Endothelial cell of umbilical vein (primary cell): ENCODE data around the gene RGR. TPM values are rescaled to one million over a fixed set of nuclear protein-coding genes. Genes with fewer than 3 reads are reported as not detected.
"Not testable (repeated sequence)": the region's sequence is repeated elsewhere in the genome, so short reads cannot be mapped to it uniquely, and the experiment has no call there.

ENCODE experiments used
- BruUV-seq: library from RNA; stranded (reverse); fragments of 400-500 nt; replicated peaks from 2 replicates; lab custom pipeline; 2021; lab: Mats Ljungman, UMichigan
- CTCF ChIA-PET: fragments of 300-600, 350-600 bp; sonication (Branson Sonifier 250); formaldehyde crosslinking; loops from one replicate; lab custom pipeline; 2021; ENCODE audit warnings: antibody characterized with exemption, inconsistent platforms; lab: Charles Lee
- POLR2A ChIA-PET: fragments of 300-600, 350-600 bp; sonication (Branson Sonifier 250); formaldehyde crosslinking; loops from one replicate; lab custom pipeline; 2021; ENCODE audit warnings: antibody characterized with exemption, inconsistent platforms; lab: Charles Lee
- DNase-seq: peaks from one replicate; pipeline ENCODE4 v3.0.0-alpha.2; 2011; ENCODE audit warnings: low read depth, low spot score
- FAIRE-seq: peaks from 2 replicates; lab custom pipeline; 2011; peaks lifted over from hg19 to GRCh38; lab: Jason Lieb, UNC
- H2AFZ ChIP-seq: 2 replicates; pipeline ENCODE4 v1.6.0; 2012; ENCODE audit warnings: low read depth, low read length, control low read depth, inconsistent platforms
- H3K27ac ChIP-seq: 2 replicates; pipeline ENCODE4 v1.5.1; 2011; ENCODE audit warnings: low read depth, mild to moderate bottlenecking, control low read depth, low read length, moderate library complexity; ENCODE audit not compliant: insufficient read depth
- H3K27me3 ChIP-seq, 2 experiments: 2 replicates each; pipeline versions ENCODE4 v1.6.0 to v1.6.1; 2011; ENCODE audit warnings: low read length in 2 of 2, mixed read lengths in 1 of 2; ENCODE audit not compliant: control insufficient read depth in 2 of 2, insufficient read depth in 2 of 2
- H3K36me3 ChIP-seq, 2 experiments: 2 replicates in 1 of 2; 3 replicates in 1 of 2; pipeline ENCODE4 v1.5.1; 2011; ENCODE audit warnings: low read length in 2 of 2, mild to moderate bottlenecking in 1 of 2, moderate library complexity in 1 of 2; ENCODE audit not compliant: control insufficient read depth in 2 of 2, insufficient read depth in 2 of 2; ENCODE audit errors: extremely low read depth in 1 of 2
- H3K4me1 ChIP-seq: 3 replicates; pipeline ENCODE4 v1.5.1; 2011; ENCODE audit warnings: mild to moderate bottlenecking, low read length; ENCODE audit not compliant: control insufficient read depth, insufficient read depth; ENCODE audit errors: extremely low read depth
- H3K4me2 ChIP-seq: 2 replicates; pipeline ENCODE4 v1.6.1; 2011; ENCODE audit warnings: low read length, control low read depth, mixed read lengths; ENCODE audit not compliant: insufficient read depth
- H3K4me3 ChIP-seq, 3 experiments: fragments of 200-600 bp in 1 of 3; sonication (generic), shearing (Covaris generic) in 1 of 3; replicated peaks in 1 of 3; 2 replicates each; pipeline ENCODE4 v1.5.1; 2011 to 2016; ENCODE audit warnings: control low read depth in 3 of 3, low read length in 3 of 3, mild to moderate bottlenecking in 2 of 3, inconsistent platforms in 1 of 3, low read depth in 1 of 3, moderate library complexity in 1 of 3; ENCODE audit not compliant: insufficient read depth in 1 of 3
- H3K79me2 ChIP-seq: 2 replicates; pipeline ENCODE4 v1.6.0; 2012; ENCODE audit warnings: low read length, inconsistent platforms; ENCODE audit not compliant: control insufficient read depth, insufficient read depth
- H3K9ac ChIP-seq: replicated peaks from 2 replicates; pipeline ENCODE3; 2011; ENCODE audit warnings: low read length, control low read depth; ENCODE audit not compliant: insufficient read depth; ENCODE audit errors: extremely low read depth
- H3K9me1 ChIP-seq: replicated peaks from 3 replicates; pipeline ENCODE4 v1.6.0; 2011; ENCODE audit warnings: mild to moderate bottlenecking, low read length; ENCODE audit not compliant: control insufficient read depth, insufficient read depth; ENCODE audit errors: extremely low read depth
- H3K9me3 ChIP-seq: replicated peaks from 2 replicates; pipeline ENCODE4 v1.5.1; 2012; ENCODE audit warnings: low read length, inconsistent platforms; ENCODE audit not compliant: control insufficient read depth, insufficient read depth
- H4K20me1 ChIP-seq: replicated peaks from 2 replicates; pipeline ENCODE3; 2011; ENCODE audit warnings: mild to moderate bottlenecking, low read length; ENCODE audit not compliant: control insufficient read depth, insufficient read depth; ENCODE audit errors: extremely low read depth
- FOS ChIP-seq: IDR thresholded peaks from 2 replicates; pipeline ENCODE4 v1.6.1; 2011; ENCODE audit warnings: mild to moderate bottlenecking, low read length, moderate library complexity, borderline replicate concordance; ENCODE audit not compliant: insufficient read depth
- GATA2 ChIP-seq: IDR thresholded peaks from 2 replicates; pipeline ENCODE4 v1.7.0; 2011; ENCODE audit warnings: low read depth, mild to moderate bottlenecking, moderate library complexity, mixed read lengths, low read length; ENCODE audit not compliant: insufficient read length, insufficient read depth
- JUN ChIP-seq: IDR thresholded peaks from 2 replicates; pipeline ENCODE4 v1.6.1; 2011; ENCODE audit warnings: borderline replicate concordance, low read depth; ENCODE audit not compliant: insufficient read length, insufficient read depth
- POLR2A ChIP-seq: IDR thresholded peaks from 2 replicates; pipeline ENCODE4 v1.6.1; 2012; ENCODE audit warnings: low read depth, mild to moderate bottlenecking, control low read depth, low read length
- POLR2AphosphoS5 ChIP-seq: IDR thresholded peaks from 2 replicates; pipeline ENCODE4 v1.6.1; 2012; ENCODE audit warnings: low read depth, mild to moderate bottlenecking, control low read depth, low read length, moderate library complexity; ENCODE audit not compliant: insufficient read depth
- dilution Hi-C: fragments of 300-500 bp; cut with MboI; formaldehyde crosslinking; loops from one replicate; pipeline ENCODE4 v1.15.0; 2019; ENCODE audit warnings: low sequenced_read_pairs; ENCODE audit not compliant: extremely low pct_ligation_motif_present
- intact Hi-C: fragments of 100-400 bp; cut with micrococcal nuclease; formaldehyde crosslinking; loops from one replicate; pipeline ENCODE4 v1.10.0; 2022
- polyA plus RNA-seq, 4 experiments: library from polyadenylated mRNA; depleted of rRNA in 3 of 4; stranded (reverse) in 3 of 4; unstranded in 1 of 4; fragments of >200 nt; gene quantifications; 2 replicates each; pipeline versions ENCODE4 v1.2.1 to v1.2.3, GENCODE V29; 2011 to 2012; ENCODE audit warnings: missing spikeins in 1 of 4
- total RNA-seq: library from RNA; stranded (reverse); gene quantifications from 2 replicates; pipeline ENCODE4 v1.2.3, GENCODE V29; 2021
- TF ChIP-seq, protein P1 (sequence below): IDR thresholded peaks from 2 replicates; pipeline ENCODE4 v1.6.1; 2011; ENCODE audit not compliant: insufficient read depth, insufficient read length
- TF ChIP-seq, protein P2 (sequence below), 2 donors: IDR thresholded peaks; 1 replicate in 1 of 2; 2 replicates in 1 of 2; pipeline ENCODE4 v1.5.1; 2011; ENCODE audit warnings: low read length in 2 of 2, mild to moderate bottlenecking in 2 of 2, moderate library complexity in 2 of 2, control low read depth in 1 of 2, inconsistent platforms in 1 of 2, low read depth in 1 of 2; ENCODE audit not compliant: insufficient read depth in 1 of 2; ENCODE audit errors: extremely low read depth in 1 of 2

RGR gene
- total and polyA plus RNA-seq, 2 donors (not counting 3 experiments of a cell fraction or from before 2014, with no cell fraction given), result not detected

DNA sequence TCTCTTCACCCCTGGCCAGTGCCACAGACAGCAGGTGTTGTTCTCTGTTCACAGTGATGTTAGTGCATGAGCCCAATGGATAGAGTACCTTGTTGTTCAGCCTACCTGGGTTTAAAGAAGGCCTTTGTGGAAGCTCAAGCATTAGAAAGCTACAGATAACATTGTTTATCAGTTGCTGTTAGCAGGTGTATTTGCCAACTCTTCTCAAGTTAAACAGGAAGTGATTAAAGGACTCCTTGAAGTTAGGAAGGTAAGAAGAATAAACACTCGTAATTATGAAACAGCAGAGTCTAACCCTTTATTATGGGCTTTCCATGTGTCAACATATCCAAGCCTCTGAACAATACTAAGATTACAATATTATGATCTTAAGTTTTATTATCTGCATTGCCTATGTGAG lies 25.9 kb downstream of the RGR start:
- no peaks in the 10 kb centered on the region for H4K20me1 ChIP-seq
- BruUV-seq, result no TSS peak
- H3K27ac ChIP-seq, result no peak overlapping the region
- no peak for FAIRE-seq
- no peaks in the 10 kb centered on the region for H3K36me3 ChIP-seq
- no peak for DNase-seq
- H3K9me3 ChIP-seq, result no peaks in the 10 kb centered on the region
- CTCF ChIA-PET, result interaction anchor here (11.1 kb wide), 1 partner anchor 266 kb away, joined by 510 read pairs; no protein-coding TSS in a partner anchor
- H3K4me3 ChIP-seq, result no peak overlapping the region
- POLR2A ChIA-PET, result no interaction called here
- no peaks in the 10 kb centered on the region for H3K4me1 ChIP-seq
- H2AFZ ChIP-seq, result no peak overlapping the region
- H3K9ac ChIP-seq, result no peak overlapping the region
- H3K4me2 ChIP-seq, result no peak overlapping the region
- TF ChIP-seq FOS (no peak), POLR2A (no peak), POLR2AphosphoS5 (no peak), JUN (no peak), GATA2 (no peak)
- TF ChIP-seq, protein P1, sequence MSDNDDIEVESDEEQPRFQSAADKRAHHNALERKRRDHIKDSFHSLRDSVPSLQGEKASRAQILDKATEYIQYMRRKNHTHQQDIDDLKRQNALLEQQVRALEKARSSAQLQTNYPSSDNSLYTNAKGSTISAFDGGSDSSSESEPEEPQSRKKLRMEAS, result no peak
- TF ChIP-seq, protein P2, sequence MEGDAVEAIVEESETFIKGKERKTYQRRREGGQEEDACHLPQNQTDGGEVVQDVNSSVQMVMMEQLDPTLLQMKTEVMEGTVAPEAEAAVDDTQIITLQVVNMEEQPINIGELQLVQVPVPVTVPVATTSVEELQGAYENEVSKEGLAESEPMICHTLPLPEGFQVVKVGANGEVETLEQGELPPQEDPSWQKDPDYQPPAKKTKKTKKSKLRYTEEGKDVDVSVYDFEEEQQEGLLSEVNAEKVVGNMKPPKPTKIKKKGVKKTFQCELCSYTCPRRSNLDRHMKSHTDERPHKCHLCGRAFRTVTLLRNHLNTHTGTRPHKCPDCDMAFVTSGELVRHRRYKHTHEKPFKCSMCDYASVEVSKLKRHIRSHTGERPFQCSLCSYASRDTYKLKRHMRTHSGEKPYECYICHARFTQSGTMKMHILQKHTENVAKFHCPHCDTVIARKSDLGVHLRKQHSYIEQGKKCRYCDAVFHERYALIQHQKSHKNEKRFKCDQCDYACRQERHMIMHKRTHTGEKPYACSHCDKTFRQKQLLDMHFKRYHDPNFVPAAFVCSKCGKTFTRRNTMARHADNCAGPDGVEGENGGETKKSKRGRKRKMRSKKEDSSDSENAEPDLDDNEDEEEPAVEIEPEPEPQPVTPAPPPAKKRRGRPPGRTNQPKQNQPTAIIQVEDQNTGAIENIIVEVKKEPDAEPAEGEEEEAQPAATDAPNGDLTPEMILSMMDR (IDR thresholded peaks at IDR 0.05; ENCODE audit: extremely low read depth in 1 of 2, insufficient read depth in 1 of 2, low read depth in 1 of 2, low read length in 2 of 2), result no peak
- intact Hi-C loops (no loop called here), dilution Hi-C loops (no loop called here)
- no peaks in the 10 kb centered on the region for H3K79me2 ChIP-seq
- H3K9me1 ChIP-seq, result no peaks in the 10 kb centered on the region
- peaks cover 15 to 28% of the 10 kb centered on the region in 2 experiments for H3K27me3 ChIP-seq

- BruUV-seq, H3K9me1 ChIP-seq, H3K79me2 ChIP-seq, H3K4me1 ChIP-seq, H4K20me1 ChIP-seq, H3K9me3 ChIP-seq, H3K27ac ChIP-seq, H2AFZ ChIP-seq, H3K4me2 ChIP-seq, DNase-seq, H3K36me3 ChIP-seq, FAIRE-seq, H3K4me3 ChIP-seq, H3K9ac ChIP-seq, dilution Hi-C loops, POLR2A ChIA-PET, intact Hi-C loops: not testable (repeated sequence)
- H3K27me3 ChIP-seq, result peaks cover 4 to 12% of the 10 kb centered on the region in 2 experiments
- CTCF ChIA-PET, result interaction anchor here (1.7 kb wide), 1 partner anchor 13 kb away, joined by 9 read pairs; no protein-coding TSS in a partner anchor
Measured at GRCh38 chr10:84279876-84280475, 35.1 kb downstream of the RGR start.
